Measurements from ENCODE around the gene NDST3.
A peak's percentile ranks its signal among the peaks of the same experiment; 100 is the strongest.

NDST3 gene

GRCh38 chr4:117996891-117997290 is 37.4 kb upstream of the NDST3 start:
- Histone ChIP-seq H3K4me2 (ENCODE audit: low read depth, low read length) (no peak overlapping the region), H3K9me2 (replicated peaks; ENCODE audit: insufficient read depth, low read length) (no peaks in the 10 kb centered on the region), H4K20me1 (ENCODE audit: insufficient read depth, low read length) (no peaks in the 10 kb centered on the region), H3K27me3 (replicated peaks; ENCODE audit: insufficient read depth, low read length) (no peaks in the 10 kb centered on the region), H3K4me3 (ENCODE audit: low read length) (no peak overlapping the region), H3F3A (ENCODE audit: insufficient read depth, low read length) (no peaks in the 10 kb centered on the region), H3K4me1 (ENCODE audit: low read length) (no peaks in the 10 kb centered on the region), H2AFZ (ENCODE audit: low read length) (no peak overlapping the region), H3K27ac (ENCODE audit: low read length) (no peak overlapping the region), H3K9ac (ENCODE audit: low read length) (no peak overlapping the region), H3K79me2 (ENCODE audit: low read length) (no peaks in the 10 kb centered on the region), H3K36me3 (replicated peaks; ENCODE audit: insufficient read depth, low read length) (no peaks in the 10 kb centered on the region), H3K9me3 (replicated peaks; ENCODE audit: insufficient read depth, low read length) (no peaks in the 10 kb centered on the region)
- DNase-seq: no peak
- TF ChIP-seq EZH2 (optimal IDR thresholded peaks at IDR 0.05; ENCODE audit: low read depth, low read length): no peak

DNA sequence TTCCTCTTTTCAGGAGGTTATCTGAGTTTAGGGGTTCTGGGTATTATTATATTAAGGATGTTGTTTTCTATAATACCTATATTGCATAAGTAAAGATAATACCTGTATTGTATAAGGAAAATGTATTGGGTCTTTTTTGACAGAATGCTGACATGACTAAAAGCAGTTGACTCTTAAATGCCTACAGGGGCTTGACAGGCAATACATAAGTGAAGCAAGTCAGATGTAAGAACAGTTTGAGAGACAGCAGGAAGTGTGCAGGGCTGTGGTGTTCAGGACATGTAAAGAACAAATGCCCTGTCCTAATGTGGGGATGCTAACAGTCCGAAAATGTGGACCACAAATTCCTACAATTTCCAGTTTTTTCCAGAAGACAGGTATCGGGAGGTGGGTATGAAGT is 30.2 kb upstream of the NDST3 start:
- Histone ChIP-seq H3K4me2 (ENCODE audit: low read depth, low read length) (no peak overlapping the region), H3K4me3 (ENCODE audit: low read length) (no peak overlapping the region), H3K4me1 (ENCODE audit: low read length) (no peaks in the 10 kb centered on the region), H3K9me2 (replicated peaks; ENCODE audit: insufficient read depth, low read length) (no peaks in the 10 kb centered on the region), H3F3A (ENCODE audit: insufficient read depth, low read length) (no peaks in the 10 kb centered on the region), H2AFZ (ENCODE audit: low read length) (no peak overlapping the region), H3K36me3 (replicated peaks; ENCODE audit: insufficient read depth, low read length) (no peaks in the 10 kb centered on the region), H3K27me3 (replicated peaks; ENCODE audit: insufficient read depth, low read length) (no peaks in the 10 kb centered on the region), H4K20me1 (ENCODE audit: insufficient read depth, low read length) (no peaks in the 10 kb centered on the region), H3K9me3 (replicated peaks; ENCODE audit: insufficient read depth, low read length) (no peaks in the 10 kb centered on the region), H3K79me2 (ENCODE audit: low read length) (no peaks in the 10 kb centered on the region), H3K9ac (ENCODE audit: low read length) (no peak overlapping the region), H3K27ac (ENCODE audit: low read length) (no peak overlapping the region)
- DNase-seq: no peak
- TF ChIP-seq, protein P1, sequence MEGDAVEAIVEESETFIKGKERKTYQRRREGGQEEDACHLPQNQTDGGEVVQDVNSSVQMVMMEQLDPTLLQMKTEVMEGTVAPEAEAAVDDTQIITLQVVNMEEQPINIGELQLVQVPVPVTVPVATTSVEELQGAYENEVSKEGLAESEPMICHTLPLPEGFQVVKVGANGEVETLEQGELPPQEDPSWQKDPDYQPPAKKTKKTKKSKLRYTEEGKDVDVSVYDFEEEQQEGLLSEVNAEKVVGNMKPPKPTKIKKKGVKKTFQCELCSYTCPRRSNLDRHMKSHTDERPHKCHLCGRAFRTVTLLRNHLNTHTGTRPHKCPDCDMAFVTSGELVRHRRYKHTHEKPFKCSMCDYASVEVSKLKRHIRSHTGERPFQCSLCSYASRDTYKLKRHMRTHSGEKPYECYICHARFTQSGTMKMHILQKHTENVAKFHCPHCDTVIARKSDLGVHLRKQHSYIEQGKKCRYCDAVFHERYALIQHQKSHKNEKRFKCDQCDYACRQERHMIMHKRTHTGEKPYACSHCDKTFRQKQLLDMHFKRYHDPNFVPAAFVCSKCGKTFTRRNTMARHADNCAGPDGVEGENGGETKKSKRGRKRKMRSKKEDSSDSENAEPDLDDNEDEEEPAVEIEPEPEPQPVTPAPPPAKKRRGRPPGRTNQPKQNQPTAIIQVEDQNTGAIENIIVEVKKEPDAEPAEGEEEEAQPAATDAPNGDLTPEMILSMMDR (IDR thresholded peaks at IDR 0.05; ENCODE audit: low read length): no peak

DNA sequence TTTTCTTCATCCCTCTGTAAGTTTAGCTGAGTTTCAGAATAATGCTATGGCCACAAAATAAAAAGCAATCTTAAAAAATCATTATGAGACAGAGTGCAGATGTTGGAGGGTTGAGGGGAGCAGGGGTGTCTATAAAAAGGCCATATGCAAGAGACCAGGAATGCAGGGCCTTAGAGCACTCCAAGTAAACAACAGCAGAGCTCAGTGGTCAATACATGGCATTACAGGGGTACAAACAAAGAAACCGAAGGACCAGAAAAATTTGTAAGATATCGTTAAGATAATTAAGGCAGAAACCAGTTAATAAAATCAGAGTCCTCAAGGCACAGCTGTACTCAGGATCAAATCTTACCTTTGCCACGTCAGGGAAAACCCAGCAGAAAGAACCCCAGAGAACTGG is 28.4 kb upstream of the NDST3 start:
- no peak overlapping the region for H3K4me3 ChIP-seq (ENCODE audit: low read length)
- no peaks in the 10 kb centered on the region for H3K9me3 ChIP-seq (replicated peaks; ENCODE audit: insufficient read depth, low read length)
- no peak for DNase-seq
- H3K36me3 ChIP-seq (replicated peaks; ENCODE audit: insufficient read depth, low read length): no peaks in the 10 kb centered on the region
- H3K79me2 ChIP-seq (ENCODE audit: low read length): no peaks in the 10 kb centered on the region
- no peaks in the 10 kb centered on the region for H3K9me2 ChIP-seq (replicated peaks; ENCODE audit: insufficient read depth, low read length)
- no peaks in the 10 kb centered on the region for H3K4me1 ChIP-seq (ENCODE audit: low read length)
- TF ChIP-seq, protein P1 (IDR thresholded peaks at IDR 0.05; ENCODE audit: low read length): no peak
- no peak overlapping the region for H2AFZ ChIP-seq (ENCODE audit: low read length)
- no peaks in the 10 kb centered on the region for H3K27me3 ChIP-seq (replicated peaks; ENCODE audit: insufficient read depth, low read length)
- no peaks in the 10 kb centered on the region for H4K20me1 ChIP-seq (ENCODE audit: insufficient read depth, low read length)
- no peak overlapping the region for H3K9ac ChIP-seq (ENCODE audit: low read length)
- H3K4me2 ChIP-seq (ENCODE audit: low read depth, low read length): no peak overlapping the region
- no peak overlapping the region for H3K27ac ChIP-seq (ENCODE audit: low read length)
- H3F3A ChIP-seq (ENCODE audit: insufficient read depth, low read length): no peaks in the 10 kb centered on the region

- no peak overlapping the region for H2AFZ ChIP-seq (ENCODE audit: low read length)
- no peak overlapping the region for H3K4me3 ChIP-seq (ENCODE audit: low read length)
- no peak overlapping the region for H3K27ac ChIP-seq (ENCODE audit: low read length)
- no peaks in the 10 kb centered on the region for H3K9me2 ChIP-seq (replicated peaks; ENCODE audit: insufficient read depth, low read length)
- H4K20me1 ChIP-seq (ENCODE audit: insufficient read depth, low read length): no peaks in the 10 kb centered on the region
- no peak overlapping the region for H3K4me2 ChIP-seq (ENCODE audit: low read depth, low read length)
- H3K79me2 ChIP-seq (ENCODE audit: low read length): no peaks in the 10 kb centered on the region
- H3K27me3 ChIP-seq (replicated peaks; ENCODE audit: insufficient read depth, low read length): no peaks in the 10 kb centered on the region
- H3F3A ChIP-seq (ENCODE audit: insufficient read depth, low read length): no peaks in the 10 kb centered on the region
- H3K9ac ChIP-seq (ENCODE audit: low read length): no peak overlapping the region
- no peak for DNase-seq
- H3K4me1 ChIP-seq (ENCODE audit: low read length): no peaks in the 10 kb centered on the region
- no peaks in the 10 kb centered on the region for H3K9me3 ChIP-seq (replicated peaks; ENCODE audit: insufficient read depth, low read length)
- no peak for TF ChIP-seq EZH2phosphoT487 (IDR thresholded peaks at IDR 0.05; ENCODE audit: low read length)
- TF ChIP-seq, protein P1 (IDR thresholded peaks at IDR 0.05; ENCODE audit: low read length): peak; percentile 8; the same call in 1 of the 2 replicates
- H3K36me3 ChIP-seq (replicated peaks; ENCODE audit: insufficient read depth, low read length): no peaks in the 10 kb centered on the region
Observed at GRCh38 chr4:118012142-118012541, 22.1 kb upstream of the NDST3 start.
